Naive B cell (primary cell): Measurements from ENCODE around the gene RELL1. TPM values are rescaled to one million over a fixed set of nuclear protein-coding genes. Genes with fewer than 3 reads are reported as not detected.

Experiments
- polyA plus RNA-seq, 6 donors: library from polyadenylated mRNA; unstranded; fragments of 300-500 nt; fragmentation: Illumina TruSeq; gene quantifications; one replicate each; pipeline ENCODE4 v1.2.3, GENCODE V29; 2021; ENCODE audit warnings: low read depth in 6 of 6

RELL1 gene
- polyA plus RNA-seq, 6 donors from 2014 or later: 0.32 to 1.2 (median 0.59) TPM; not detected in 2

Other genes with a start within 250 kb of the RELL1 start
- gene PGM2, start 140.3 kb upstream of the RELL1 start, polyA plus RNA-seq: 10 to 100 TPM; 10.5 to 19.8 (median 17.4) TPM
- 10 to 100 TPM; 44.3 to 89.6 (median 62.5) TPM for gene TBC1D1, start 204.7 kb upstream of the RELL1 start, polyA plus RNA-seq